Measurements from ENCODE around the gene CCDC85B.
A peak's percentile ranks its signal among the peaks of the same experiment; 100 is the strongest.

The CCDC85B gene

DNA sequence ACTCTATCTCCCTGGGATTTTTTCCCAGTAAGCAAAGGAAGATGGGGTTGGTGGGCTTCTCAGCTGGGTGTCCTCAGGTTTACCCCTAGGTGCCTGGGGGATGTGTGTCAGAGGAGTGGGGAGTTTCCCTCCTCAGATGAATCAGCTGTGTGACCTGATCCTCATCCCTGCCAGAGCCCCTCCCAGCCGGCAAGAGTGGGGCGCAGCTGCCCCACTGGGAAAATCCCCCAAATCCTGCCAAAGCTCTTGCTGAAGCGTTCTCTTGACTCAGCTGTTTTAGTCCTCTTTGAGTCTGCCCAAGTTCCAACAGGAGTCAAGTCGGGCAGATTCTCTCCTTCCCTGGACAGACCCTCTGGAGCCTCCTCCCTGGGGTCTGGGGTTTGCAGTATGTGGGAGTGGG lies 22.4 kb downstream of the CCDC85B start:
- no peak for DNase-seq

DNA sequence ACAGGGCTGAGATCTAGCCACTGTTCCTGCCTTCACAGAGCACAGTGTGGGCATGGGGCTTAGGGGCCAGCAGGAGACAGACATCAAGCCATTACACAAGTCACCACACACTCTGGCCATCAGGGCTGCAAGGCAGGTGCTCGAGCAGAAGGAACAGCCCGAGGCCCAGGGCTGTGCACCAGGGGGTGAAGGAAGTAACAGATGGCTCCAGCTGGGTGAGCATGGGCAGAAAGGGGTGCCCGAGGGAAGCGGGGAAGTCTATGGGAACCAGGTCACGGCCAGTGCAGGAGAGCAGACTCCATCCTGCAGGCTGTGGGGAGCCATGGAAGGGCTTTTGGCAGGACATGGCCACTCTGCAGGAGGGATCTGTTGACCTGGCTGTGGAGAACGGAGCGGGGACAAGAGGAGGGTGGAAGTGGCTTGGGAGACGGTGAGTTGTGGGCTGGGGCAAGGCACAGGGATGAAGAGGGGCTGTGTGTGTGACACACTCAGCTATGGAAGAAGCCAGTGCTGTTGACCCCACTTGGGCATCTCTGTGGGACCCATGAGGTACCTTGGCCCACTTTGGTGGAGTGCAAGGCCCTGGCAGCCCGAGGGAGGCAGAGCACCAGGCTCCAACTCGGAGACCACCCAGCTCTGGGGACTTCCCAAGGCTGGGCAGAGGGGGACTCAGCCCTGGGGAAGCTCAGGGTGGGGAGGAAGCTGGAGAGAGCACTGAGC lies 24.8 kb downstream of the CCDC85B start:
- no peak for DNase-seq

DNA sequence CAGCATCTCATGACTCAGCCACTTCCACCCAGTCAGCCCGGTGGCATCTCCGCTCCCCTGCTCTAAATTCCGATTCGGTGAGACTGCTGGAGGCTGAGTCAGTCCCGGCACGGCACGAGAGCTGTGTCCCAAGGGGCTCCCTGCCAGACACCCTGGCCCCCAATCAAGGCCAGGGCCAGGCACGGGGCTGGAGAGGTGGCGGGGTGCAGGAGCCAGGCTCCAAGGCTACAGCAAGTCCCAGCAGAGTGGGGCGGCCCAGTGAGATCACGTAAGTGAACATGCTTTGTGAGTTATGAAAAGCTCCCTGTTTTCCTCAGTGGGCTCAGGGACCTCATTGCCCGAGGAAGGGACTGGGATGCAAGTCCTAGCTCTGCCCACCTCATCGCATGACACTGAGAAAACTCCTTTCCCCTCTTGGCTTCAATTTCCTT lies 25.4 kb downstream of the CCDC85B start:
- DNase-seq: peak in 1 of 2 donors; percentile 53

DNA sequence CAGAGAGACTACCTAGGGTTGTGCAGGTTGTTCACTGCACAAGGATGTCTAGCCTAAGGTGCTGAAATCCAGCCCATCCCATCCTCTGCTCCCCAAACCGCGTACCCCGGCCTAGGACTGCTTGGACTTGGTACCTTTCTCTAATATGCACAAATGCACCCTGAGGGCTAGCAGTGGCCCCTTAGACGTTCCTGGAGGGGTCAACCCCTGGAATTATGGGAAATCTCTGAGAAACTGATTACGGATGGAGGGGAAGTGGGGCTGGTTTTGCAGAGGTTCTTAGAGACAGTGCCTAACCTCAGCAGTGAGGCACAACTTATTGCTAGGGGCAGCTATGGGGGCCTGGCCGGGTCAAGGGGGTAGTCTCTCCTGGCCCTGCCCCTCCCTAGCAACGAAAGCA lies 25.9 kb downstream of the CCDC85B start:
- DNase-seq: no peak

DNA sequence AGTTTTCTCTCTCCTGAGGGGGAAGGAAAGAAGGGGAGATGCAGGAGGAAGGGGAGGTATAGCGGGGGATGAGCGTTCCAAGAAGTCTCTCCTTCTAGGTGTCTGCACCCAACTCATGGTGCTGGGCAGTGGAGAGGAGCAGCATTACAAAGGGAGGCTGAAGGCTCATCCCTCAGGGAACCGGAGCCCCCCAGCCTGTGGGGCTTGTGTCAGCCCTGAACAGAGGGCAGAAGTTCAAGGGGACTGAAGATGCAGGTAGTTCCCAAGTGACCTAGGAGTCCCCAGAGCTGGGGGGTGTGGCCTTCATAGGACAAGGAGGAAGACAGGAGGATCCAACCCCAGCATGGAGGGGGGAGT lies 26.6 kb downstream of the CCDC85B start:
- DNase-seq: no peak

DNA sequence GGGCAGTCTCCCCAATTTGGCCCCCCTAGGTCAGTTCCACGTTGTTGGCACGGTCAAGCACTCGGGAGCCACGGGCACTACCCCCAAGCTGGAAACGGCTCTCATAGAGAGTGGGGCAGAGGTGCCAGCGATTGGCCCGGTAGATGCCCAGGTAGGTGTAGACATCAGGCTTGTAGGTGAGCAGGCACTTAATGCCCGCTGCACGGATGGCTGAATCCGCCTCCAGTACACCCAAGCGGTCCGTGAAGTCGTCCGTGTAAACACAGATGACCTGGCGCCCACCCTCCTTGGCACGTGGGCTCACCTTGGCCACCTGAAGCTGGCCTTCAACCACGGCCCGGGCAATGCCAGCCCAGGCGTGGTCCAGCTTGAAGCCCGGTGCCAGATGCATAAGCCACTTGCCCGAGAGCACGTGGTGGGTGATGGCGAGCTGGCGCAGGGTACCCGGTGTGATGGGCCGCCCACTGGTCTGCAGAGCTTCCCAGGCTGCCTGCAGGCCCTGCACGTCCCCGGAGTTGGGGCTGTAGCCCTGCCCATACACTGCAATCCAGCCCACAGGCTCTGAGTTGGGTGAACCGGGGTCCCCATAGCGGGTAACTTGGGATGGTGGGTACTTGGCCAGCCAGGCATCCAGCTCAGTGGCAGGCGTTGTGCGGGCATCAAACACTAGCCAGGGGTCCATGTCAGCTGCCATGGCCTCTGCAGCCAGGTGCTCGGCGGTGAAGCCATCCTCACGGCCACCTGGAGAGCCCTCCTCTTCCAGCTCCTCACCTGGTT lies 27.1 kb downstream of the CCDC85B start:
- no peak for DNase-seq

DNA sequence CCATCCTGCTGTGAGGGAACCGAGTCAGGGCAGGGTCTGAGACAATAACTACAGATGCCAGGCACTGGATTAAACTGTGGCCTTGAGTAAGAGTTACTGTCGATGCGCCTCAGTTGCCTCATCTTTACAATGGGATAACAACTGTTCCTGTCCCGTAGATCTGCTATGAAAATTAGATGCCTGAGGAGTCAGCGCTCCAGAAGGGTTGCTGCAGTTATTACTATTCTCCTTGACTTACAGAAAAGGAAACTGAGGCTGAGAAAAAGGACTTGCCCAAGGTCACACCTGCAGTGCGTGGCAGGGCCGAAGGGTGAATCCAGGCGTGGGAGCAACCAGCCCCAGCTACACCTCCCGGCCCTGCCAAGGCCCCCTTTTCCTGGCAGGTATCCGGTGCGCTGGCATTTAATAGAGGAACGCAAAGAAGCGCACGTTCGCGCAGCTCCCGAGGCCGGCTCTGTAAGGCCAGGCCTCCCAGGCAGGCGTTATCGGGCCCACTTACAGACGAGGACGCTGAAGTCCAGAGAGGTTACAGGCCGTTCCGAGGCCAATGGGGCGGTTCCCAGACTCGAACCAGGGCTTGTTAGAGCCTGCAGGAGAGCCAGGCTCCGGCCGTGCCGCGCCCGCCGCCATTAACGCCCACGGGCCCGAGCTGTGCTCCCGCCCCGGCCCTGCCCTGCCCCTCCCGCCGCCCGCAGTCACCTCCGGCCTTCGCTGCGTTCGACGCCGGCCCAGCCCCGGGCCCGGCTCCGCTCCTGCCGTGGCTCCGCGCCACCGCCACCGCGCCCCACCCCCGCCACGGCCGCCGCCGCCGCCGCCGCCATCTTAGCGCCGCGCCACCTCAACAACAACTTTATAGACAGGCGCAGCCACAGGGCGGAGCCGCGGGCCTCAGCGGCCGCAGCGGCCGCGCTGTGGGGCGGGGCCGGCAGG lies 28.0 kb downstream of the CCDC85B start, which contains the start of gene C11orf68:
C11orf68 (minus strand) TSS at position 852 of the 930 bp plus-strand sequence; CDS start at position 821, 31 bp downstream.
- no peak for DNase-seq

DNA sequence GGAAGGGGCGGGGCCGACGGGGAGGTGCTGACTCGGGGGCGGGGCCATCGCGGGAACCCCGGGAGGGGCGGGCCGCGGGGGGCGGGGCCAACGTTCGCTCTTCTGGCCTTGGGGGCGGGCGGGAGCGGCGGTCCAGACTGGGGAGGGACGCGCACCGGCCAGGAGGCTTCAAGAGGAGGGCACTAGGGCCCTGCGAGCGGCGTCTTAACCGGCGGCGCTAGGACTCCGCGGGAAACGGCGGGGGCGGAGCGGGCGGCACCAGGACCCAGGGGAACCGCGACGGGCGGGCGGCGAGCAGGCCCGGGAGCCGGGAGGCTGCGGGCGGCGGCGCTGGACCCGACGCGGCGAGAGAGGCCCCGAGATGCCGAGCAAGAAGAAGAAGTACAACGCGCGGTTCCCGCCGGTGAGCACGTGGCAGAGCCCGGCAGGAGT lies 28.7 kb downstream of the CCDC85B start, which contains the start of gene DRAP1:
DRAP1 (plus strand) TSS at position 286 of the 432 bp plus-strand sequence; CDS start at position 362, 76 bp downstream.
- peak; percentile 98 to 99 for DNase-seq

DNA sequence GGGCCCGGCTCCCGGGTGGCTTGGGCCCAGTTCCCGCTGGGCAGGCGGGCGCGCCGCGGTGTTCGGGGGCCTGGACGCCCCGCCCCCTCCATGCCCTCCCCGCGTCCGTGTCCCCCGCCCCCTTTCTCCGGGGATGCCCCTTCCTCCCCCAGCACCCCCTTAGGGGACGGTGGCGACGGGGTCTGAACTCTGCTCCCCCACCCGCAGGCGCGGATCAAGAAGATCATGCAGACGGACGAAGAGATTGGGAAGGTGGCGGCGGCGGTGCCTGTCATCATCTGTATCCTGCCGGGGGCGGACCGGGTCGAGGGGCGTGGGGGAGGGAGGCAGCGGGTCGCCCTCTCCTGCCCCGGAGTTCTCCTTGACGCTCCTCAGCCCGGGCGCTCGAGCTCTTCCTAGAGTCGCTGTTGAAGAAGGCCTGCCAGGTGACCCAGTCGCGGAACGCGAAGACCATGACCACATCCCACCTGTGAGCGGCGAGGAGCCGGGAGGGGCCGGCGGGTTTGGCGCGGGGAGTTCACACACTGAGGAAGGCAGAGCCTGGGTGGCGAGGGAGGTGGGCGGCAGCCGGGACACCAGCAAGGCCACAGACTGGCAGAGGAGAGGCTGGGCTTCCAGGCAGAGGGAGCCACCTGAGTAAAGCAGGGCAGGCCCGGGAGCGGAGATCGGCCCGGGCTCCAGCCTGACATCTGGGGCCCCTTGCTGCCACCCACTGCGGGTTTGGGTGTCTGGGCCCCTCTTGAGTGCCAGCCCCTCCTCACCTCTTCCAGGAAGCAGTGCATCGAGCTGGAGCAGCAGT lies 29.3 kb downstream of the CCDC85B start:
- DNase-seq: peak; percentile 66 to 70

DNA sequence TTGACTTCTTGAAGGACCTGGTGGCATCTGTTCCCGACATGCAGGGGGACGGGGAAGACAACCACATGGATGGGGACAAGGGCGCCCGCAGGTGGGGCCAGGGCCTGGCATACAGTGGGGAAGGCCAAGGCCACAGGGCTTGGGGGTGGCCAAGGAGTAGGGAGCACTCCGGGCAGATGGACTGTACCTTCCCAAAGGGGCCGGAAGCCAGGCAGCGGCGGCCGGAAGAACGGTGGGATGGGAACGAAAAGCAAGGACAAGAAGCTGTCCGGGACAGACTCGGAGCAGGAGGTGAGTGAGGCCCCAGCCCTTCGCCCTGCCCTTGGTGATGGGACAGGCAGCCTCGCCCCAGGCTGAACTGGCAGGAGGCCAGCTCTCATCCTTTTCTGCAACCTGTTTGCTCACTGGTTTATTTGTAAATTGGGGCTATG lies 29.9 kb downstream of the CCDC85B start:
- DNase-seq: no peak

DNA sequence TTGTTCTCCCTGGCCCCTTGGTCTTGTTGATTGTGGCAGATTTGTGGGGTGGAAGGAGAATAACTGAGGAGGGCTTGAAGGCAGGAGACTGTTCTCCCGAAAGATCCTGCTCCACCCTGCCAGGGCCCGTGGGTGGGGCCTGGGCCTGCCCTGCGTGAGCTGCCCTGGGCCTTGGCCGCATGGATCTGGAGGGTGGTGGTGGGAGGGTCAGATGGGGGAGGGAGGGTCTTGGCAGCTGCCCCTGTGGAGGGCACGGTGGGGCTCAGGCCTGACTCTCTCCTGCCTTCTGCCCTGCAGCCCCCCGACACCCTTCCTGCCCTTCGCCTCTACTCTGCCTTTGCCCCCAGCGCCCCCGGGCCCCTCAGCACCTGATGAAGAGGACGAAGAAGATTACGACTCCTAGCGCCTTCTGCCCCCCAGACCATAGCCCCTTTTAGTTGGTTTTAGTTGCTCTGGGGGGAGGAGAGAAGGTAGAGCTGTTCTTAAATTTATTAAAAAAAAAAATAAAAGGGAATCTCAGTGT lies 30.6 kb downstream of the CCDC85B start:
- no peak for DNase-seq

DNA sequence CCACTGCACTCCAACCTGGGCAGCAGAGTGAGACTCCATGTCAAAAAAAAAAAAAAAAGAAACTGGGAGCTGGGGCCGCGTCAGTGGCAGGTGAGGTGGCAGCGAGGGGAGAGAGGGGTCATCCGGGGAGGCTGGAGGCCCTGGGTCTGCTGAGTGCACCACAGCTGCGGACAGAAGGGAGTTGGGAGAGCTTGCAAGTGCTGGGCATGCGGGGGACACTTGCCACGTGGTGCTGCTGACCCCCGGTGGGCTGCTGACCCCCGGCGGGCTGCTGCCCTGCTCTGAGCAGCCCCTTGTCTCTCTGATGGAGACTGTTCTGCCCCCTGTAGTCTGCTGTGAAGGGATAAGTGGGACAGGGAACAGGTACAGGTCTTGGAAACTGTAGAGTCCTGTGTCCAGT lies 31.4 kb downstream of the CCDC85B start:
- no peak for DNase-seq

DNA sequence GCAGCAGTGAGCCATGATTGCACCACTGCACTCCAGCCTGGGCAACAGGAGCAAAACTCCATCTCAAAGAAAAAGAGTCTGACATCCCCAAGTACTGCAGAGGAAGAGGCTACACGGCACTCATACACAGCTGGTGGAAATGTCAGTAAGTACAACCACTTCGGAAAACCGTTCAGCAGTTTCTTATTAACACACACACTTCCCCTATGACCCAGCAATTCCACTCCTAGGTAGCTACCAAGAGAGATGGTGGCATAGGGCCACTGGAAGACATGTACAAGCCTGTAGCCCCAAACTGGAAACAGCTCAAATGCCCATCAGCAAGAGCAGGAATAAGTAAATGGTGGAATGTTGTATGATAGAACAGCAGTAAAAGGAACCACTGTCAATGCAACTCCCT lies 32.1 kb downstream of the CCDC85B start:
- DNase-seq: no peak

DNA sequence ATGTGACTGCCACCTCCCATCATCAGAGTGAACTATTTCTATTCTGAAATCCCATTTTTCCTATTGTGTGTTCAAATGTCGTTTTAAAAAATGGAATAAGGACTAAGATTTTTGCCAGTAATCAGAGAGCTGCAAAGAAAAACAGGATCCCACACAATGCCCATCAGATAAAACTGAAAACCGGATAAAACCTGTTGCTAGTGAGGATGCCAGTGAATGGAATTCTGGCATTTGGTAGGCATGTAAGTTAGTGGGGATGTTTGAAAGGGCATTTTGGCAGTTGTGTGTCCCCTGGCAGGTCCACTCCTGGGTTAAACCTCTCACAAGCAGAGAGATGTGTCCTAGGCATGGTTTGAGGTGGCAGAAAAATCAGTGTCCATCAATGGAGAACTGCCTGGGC lies 34.9 kb downstream of the CCDC85B start:
- DNase-seq: no peak

DNA sequence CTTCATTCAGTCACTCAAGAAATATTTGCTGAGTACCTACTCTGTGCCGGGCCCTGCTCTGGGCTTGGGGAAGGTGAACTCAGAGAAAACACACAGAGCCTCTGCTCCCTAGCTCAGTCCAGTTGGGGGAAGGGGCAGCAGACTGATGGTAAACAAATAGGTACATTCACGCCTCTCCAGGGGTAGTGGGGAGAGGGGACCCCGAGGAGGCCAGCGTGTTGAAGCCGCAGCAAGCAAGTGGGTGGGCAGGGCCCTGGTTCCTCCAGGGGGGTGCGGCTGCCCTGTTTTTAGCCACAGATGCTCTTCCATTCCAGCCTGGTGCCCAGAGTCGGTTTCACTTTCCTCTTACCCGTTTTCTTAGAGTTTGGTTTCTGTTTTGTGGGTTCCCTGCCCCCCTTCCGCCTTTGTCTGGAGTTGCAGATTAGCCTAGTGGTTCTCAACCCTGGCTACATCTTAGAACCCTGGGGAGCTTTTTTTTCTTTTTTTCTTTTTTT lies 37.5 kb downstream of the CCDC85B start:
- DNase-seq: peak; percentile 81 to 87

DNA sequence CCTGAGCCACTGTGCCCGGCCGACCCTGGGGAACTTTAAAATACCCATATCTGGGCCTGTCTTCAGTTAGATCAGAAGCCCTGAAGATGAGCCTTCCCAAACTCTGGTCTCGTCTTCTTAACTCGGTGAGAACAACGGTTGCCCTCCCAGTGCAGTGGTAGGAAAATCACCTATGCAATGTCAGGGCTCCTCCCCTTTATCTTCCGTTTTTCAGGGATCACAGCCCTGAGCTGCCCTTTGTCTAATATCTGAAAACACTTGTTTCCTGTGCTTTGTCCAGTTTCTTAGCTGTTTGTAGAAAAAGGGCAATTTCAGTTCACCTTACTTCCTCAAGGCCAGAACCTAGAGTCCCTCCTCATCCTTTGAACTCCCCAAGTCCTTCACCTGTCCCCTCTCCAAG lies 38.2 kb downstream of the CCDC85B start:
- DNase-seq: no peak

DNA sequence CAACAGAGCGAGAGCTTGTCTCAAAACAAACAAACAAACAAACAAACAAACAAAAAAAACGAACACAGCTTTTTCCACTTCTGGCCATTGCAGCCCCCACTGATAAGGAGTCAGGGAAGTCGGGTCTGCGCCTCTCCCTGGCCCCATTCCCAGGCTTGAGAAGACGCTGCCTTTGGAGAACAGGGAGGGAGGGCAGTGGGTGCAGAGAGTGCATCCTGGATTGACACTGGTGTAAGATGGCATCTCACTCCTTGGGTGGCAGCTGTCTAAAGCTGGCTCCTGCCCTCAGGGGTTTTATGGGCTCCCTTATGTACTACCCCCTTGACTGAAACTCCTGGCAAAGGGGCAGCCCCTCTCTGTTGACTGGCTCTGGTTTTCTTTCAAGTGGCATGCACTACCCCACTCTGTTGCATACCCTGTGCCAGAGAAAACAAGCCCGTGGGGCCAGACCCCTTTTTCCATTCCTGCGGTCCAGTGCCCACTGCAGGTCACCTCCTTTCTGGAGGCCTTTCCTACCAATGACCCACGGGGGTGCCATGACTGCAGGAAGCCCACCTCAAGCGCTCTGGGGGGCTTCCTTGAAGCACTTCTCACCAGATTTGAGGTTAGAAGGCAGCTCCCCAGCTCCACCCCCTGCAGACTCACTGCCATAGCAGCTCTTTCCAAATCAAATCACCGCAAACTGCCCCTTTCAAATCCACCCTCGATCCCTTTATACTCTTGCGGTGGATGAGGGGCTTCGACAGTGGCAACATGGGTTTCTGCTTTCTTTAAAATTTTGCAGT lies 41.5 kb downstream of the CCDC85B start:
- DNase-seq: no peak

DNA sequence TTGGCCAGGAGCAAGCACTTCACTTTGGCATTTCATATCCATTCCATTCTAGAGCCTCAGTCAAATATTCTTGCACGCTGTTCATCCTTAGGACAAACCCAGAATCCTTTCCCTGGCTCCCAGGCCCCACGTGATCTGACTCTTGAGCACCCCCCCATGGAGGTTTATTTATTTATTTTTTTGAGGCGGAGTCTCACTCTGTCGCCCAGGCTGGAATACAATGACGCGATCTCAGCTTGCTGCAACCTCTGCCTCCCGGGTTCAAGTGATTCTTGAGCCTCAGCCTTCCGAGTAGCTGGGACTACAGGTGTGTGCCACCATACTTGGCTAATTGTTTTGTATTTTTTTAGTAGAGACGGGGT lies 42.1 kb downstream of the CCDC85B start:
- DNase-seq: no peak

DNA sequence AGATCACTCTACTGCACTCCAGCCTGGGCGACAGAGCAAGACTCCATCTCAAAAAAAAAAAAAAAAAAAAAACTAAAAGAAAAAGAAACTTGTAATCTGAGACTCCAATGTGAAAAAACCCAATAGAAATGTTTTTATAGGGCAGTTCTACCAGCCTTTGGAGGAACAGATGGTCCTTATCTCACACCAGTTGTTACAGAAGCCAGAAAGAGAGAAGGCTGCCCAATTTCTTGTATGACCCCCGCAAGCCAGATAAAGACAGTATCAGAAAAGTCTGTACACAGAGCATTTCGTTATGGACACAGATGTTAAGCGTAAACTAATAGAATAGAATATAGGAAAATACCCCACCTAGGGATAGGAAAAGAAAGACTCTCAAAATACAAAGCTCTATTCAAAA lies 43.5 kb downstream of the CCDC85B start:
- DNase-seq: no peak

DNA sequence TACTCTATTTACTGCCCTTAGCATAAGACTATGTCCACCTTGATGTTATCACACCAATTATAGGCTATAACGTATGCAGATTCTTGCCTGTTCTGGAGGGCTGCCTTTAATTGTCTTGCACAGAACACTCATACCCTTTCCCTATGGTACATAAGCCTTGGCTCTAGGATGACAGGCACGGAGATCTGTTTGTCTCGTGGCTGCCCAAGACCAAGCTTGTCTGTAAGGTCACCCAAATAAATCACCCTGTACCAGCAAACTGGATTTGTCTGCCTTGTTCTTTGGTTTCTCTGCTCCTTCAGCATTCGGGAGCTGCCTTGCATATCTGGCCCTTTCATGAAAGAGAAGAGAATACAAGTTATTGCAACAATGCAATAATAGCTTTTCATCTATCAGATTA lies 47.3 kb downstream of the CCDC85B start:
- no peak for DNase-seq

All from CD4-positive, alpha-beta T cell treated with Interleukin-1 beta for 1 hour (primary cell).